GM19328 (cell line): ENCODE results near the gene HOXB4.

ENCODE experiments used
- ATAC-seq: cut with Tn5 transposase; IDR thresholded peaks from one replicate; pipeline ENCODE4 v1.9.1; 2021; ENCODE audit warnings: mild to moderate bottlenecking, moderate library complexity; ENCODE audit not compliant: unreplicated experiment

Gene HOXB4

DNA sequence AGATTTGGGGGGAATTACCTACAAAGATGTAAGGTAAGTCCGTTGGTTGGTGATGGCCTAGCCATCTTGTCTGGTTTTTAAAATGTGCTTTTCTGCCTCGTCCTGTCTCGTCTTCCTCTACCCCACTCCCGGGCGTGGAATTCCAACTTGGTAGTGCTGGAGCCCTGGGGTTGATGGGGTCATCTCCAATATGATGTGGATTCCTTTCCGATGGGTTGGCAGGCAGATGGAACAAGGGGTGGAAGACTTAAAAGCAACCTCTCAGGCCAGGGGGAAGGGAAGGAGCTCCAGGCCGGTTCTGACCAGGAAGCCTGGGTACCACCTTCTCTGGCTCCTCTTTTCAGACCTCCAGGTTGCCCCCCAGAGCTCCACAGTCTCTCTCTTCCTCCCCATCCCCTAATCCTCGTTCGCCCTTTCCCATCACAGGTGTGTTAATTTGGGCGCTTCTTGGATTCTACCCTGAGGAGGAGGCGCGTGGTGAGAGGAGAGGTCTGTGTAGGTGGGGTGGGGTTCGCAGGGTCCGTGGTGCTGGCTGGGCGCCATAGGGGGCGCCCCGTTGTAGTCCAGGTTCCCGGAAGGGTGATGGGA is 28.1 kb downstream of the HOXB4 start:
- ATAC-seq, result no peak

DNA sequence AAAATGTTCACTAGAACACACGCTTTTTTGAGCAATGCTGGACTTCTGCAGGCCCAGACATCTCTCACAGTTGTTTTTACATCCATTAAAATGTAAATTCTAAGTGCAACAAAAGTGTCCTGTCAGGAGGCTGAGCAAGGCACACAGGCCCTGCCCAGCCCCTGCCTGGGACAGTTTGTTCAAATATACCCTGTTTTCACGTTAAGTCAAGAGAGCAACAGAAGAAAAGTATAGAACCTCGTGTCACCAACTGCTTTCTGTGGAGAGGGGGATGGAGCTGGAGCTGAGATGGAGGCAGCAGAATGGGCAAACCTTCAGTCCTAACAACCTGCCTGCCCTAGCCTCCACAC is 28.9 kb downstream of the HOXB4 start:
- no peak for ATAC-seq

DNA sequence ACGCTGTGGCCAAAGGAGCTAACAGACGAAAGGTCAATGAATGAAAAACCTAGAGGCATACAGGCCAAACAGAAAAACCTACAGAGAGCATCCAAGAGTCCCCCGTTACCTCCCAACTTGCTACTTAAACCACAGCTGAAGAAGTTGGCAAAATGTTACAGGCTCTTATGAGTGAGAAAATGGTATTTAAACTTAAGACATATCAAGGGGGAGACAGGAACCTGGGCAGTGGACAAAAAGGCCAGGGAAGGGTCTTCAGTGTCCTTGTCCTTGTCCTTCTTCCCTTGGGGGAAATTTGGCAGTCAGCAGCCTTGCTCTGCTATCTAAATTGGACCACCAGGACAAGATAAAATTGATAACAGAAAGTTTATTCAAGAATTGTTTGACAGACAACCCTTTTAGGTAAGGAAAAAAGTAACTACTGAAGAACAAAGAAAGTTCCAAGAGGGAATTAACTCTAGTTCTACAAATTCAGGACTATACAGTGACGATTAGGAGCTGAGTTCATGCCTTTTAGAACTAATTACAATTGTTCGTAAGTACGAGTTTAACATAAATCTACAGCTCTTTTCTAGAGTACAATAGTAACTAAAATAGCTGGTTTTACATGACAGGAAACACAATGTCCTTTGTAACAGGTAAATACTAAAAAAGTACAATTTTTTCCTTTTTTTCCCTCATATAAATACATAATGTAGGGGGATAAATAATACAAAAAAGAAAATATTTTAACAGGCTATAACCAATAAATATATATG is 29.4 kb downstream of the HOXB4 start:
- ATAC-seq, result no peak

DNA sequence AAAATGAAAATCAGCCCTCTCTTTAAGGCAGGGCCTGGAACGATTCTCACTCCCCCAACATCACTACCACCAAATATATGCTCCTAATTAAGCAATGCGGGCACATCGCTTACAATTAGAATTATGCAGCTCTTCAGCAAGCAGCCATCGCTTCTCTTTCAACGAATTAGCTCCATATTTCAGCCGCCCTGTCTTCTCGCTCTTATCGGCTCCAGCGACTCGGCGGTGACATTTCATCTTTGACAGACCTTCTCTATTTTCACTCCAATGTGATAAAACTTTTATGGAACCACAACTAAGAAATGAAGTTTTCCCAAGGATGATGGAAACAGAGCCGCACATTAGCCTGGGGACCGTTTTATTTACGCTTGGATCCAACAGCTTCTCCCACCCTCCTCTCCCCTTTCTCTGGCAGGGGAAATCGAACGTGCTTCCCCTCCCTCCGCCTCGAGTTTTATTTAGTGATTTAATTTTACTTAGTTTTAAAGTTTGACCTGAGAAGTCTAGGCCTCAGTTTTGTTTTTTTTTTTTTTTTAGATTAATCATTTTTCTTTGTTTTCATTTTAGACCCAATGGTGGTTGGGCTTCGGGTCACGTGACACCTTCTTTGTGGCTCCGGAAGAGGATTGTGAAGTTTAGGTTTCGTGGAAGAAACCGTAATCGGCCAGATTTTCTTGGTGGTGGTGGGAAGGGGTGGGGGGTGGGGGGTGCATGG is 30.2 kb downstream of the HOXB4 start:
- no peak for ATAC-seq

DNA sequence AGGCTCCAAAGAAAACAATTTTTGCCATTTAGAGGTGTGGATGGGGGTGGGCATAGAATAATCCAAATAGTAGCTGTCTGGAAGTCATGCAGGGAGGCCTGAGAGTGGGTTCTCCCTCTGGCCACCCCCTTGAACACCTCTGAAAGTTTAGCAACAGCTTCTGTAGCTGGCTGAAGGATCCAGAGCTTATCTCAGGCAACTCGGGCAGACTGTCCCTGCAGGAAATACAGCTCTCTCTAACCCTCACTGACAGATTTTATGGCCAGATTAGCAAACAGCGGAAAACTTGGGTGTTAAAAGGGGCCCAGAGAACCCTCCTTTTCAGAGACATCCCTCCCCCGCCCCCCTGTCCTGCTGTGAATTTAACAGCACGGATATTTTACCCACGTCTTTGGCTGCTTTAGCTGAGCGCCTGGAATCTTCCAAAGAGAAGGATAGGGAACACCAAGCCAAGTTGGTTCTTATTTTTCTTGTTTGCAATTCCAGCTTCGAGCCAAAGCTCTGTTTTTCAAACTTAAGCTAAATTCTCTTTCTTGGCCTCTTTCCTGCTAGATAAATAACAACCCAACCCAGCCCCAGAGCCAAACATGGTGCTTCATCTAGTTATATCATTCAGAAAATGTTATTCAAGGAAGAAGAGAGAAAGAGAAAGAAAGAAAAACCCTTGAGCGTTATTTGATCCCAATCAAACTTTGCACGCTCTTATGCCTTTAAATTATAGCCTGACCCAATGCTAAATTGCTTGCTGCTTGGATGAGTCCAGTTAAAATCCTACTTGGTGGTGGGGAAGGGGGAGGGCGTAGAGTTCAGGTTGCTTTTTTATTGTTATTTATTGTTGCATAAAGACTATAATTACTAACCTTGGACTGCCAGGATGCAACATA is 31.0 kb downstream of the HOXB4 start:
- no peak for ATAC-seq

DNA sequence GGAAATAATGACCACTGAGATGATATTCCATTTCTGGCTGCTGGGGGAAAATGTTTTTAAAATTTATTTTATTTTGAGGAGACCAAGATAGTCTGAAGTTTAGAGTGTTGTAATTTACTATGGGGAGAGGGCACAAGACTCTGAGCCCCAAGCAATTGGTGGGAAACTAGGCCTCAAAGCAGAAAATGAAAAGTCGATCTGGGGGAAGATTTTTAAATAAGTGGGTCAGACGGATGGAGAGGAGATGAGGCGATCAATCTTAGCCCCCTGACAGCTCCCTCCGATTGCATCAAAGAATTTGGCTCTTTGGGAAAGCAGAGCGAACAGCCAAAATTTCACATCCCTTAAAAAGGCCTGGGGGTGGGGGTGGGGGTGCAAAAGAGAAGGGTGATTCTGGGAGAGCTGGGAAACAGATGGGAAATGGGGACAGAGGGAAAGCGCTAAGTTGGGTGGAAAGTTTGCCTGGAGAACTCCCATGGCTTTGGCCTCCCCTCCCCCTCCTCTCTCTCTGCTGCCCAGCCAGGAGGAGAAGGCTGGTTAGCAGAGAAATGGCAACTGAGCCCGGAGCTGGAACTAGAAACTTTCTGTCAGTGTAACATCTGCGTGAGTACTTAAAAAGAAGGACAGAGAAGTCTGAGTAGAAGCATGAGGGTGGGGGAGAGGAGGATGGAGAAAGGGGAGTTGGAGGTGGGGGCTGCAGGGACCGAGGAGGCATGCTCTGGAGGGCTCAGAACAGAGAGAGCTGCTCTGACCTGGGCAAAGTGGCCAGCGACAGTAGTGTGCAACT is 31.8 kb downstream of the HOXB4 start:
- ATAC-seq, result no peak

DNA sequence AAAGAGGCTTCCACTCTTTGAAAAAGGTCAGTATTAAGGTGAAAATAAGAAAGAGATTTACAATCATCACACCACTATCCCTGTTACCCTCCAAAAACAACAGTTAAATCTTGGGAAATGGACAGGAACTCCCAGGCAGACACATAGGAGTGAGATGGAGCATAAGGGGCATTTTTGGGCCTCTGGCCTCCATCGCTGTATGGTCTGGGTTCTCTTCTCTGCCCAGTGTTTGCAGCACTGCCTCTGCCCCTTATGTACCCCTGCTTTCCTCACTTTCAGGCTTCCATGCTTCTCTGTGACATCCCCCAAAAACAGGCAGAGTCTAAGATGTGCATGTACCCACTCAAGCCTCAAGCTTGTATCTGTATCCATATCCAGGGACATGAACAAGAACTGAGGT is 32.6 kb downstream of the HOXB4 start:
- no peak for ATAC-seq

DNA sequence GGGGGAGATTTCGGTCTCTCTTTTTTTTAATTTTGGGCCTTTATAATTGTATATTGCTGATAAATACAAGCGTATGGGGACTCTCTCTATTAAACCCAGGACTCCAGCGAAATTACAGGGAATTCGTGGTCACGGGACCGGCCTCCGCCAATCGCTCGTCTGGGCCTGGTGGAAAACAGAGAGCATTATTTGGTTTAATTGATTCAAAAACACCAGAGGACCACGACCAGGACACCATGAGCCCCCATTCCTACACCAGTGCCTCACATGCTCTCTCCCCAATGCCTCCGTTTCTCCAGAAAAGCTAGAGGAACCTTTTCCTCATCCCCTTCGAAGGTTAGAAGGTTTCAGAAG is 33.2 kb downstream of the HOXB4 start, which contains the start of gene HOXB2:
Gene HOXB2 (minus strand): TSS at position 88 of the 354 bp plus-strand sequence. CDS start 198 bp downstream, outside the sequence.
- ATAC-seq, result no peak

DNA sequence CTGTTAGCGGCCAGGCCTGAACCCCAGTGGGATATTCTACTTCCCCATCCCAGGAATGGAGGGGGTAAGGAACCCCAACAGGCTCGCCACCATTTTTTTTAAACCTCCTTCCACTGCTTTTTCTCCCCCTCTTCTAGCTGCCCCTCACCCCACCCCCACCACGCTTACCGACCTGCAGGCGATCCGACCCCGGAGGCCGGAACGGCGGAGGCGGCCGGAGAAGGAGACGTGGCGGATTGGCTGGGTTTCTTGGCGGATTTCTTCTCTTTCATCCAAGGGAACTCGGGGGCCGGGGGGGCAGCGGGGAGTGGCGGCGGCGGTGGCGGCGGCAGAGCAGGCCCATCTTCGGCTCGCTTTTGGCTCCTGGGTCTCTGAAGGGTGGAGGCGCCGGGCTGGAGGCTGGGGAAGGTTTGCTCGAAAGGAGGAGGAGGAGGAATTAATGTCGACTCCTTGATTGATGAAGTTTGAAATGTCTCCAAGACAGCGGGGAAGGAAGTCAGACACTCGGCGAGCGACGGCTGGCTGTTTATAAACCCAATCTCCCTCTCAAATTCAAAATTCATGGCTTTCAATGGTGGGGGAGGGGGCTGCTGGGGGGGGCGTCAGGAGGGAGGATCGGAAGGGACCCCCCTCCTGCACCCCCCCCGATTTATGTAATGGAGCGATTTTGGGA is 33.7 kb downstream of the HOXB4 start:
- ATAC-seq, result no peak

DNA sequence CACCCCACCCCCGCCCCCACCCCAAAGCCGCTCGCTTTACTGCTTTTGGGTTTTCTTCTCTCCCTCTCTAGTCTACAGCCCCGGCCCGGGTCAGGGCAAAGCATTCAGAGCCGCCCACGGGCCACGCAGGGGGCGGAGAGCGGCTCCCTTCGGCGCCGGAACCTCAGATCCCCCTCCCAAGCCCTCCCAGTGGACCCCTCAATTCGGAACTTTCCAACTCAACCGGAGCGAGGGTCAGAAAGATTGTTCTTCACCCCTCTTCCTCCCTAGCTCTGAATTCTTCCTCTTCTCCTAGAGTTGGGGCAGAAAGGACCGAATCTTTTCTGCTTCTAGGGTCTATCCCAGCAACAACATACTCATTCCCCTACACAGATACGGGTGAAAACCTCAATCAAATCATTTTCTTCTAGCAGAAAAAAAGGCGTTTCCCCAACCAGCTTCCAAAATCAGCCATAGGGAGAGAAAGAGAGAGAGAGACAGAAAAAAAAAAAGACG is 34.2 kb downstream of the HOXB4 start:
- no peak for ATAC-seq

DNA sequence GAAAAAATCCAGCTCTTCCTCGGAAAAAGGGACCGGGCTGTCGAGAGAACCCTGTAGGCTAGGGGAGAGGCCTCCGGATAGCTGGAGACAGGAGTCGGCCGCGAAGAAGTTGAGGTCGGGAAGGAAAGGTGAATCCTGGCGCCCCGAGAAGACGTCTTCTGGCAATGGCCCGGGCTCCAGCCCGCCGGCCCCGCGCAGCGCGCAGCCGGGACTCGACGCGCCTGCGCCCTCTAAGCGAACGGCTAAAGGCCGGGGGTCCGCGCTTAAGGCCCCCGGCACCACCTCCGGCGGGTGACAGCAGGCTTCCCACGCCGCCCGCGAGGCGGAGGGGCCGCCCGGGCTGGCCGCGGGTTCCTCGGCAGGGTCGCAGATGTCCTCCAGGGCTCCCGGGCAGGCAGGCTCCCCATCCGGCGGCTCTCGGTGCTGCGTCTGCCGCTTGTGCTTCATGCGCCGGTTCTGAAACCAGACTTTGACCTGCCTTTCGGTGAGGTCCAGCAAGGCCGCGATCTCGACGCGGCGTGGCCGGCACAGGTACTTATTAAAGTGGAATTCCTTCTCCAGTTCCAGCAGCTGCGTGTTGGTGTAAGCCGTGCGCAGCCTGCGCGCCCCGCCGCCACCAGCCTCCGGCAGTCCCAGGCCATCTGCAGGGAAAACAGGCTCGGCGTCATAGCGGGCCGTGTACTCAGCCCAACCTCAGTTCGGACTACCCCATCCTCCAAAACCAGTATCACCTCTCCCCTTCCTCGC is 34.9 kb downstream of the HOXB4 start:
- no peak for ATAC-seq

DNA sequence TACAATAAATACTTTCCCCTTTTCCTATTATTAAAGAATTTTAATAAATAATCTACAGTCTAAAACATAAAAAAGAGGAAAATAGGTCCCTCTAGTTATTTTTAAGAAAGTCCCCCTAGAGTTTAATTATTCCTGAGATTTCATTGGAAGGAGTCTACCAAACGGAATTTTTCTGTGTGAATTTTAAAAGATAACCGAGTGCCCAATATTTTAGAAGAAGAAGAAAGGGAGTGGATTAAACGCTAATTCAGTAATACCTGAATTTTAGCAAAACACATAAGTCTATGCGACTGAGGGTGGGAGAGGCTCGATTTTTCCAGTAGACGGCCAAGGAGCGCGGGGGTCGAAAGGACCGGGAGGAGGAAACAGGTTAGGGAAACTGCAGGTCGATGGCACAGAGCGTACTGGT is 35.4 kb downstream of the HOXB4 start:
- ATAC-seq, result no peak

DNA sequence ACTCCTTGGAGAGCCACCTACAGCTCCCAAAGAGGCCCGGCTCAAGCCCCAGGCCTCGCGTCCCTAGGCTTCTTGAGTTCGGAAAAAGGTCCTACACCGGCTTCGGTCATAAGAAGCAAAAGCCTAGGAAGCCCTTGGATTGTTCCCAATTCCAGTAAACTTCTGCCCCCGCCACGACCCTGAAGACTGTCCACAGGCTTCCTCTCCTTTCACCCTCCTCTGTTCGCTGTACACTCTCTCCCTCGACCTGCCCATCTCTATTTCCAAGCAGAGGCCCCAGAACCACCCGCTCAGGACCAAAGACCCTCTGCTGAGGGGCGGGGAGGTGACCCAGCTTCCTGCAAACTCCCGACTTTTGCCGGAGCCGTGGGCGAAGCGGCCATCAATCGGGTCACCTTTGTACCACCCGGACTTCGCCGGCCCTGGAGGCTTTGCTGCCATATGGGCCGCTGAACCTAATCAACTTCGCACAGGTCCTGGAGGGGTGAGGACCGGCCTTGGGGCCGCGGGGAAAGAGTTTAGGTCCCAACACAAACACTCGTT is 36.0 kb downstream of the HOXB4 start:
- ATAC-seq, result no peak

DNA sequence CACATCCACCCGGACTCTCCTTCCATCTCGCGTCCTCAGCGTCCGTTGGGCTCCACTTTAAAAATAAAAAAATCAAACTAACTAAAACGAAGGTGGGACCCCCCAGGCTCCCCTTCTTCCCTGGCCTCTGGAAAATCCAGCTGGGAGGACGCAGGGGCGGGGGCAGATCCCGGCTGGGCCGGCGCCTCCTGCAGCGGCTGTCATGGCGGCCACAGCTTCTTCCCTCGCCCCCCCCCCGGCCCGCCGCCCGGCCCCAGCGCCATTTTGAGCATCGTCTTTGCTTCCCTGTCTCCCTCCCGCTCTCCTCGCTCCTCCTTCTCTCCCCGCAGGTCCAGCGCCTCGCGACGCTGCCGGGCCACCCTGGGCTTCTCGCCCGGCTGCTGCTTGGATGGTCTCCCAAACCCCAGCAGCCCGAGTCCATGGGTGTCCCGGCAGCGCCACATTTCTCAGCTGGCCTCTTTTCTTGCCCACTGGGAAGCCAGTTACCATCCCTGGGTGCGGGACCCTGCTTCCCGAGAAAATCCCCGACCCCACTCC is 36.5 kb downstream of the HOXB4 start:
- no peak for ATAC-seq

DNA sequence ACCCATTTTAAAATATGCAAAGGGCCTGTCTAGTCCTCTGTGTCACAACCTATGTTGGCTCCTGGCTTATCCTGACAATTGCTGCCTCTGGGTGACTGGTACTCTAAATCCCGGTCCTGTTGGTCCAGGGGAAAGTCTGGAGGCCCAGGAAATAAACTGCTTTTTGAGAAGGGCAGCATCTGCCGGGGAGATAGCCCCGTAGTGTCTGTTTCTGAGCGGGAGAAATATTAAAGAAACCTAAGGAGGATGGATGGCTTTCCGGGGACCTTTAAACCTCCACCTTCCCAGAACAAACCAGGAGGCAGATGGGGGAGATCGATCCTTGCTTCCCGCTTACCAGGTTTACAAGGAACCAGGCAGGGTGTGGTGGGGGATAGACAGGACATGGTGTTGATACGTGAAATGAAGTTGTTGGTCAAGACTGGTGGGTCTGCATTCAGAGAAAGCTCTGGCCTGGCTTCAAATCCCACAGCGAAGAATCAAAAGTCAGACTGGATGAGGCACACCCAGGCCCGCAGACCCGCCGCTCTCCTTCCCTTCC is 37.0 kb downstream of the HOXB4 start:
- no peak for ATAC-seq

DNA sequence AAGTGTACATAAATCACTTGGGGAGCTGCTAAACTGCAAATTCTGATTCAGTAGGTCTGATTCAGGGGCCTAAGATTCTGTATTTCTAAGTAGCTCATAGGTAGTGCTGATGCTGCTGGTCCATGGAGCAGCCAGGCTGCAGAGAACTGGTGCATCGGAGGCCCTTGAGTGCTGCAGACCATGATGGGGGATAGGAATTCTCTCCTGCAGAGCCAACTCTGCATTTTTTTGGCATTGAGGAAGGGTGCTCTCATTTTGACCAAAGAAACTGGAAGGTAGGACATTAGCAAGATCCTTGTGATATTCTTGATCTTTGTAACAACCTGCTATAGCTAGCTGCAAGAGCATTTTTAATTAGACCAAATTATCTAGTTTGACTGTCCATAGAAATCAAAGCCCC is 37.9 kb downstream of the HOXB4 start:
- ATAC-seq, result no peak

DNA sequence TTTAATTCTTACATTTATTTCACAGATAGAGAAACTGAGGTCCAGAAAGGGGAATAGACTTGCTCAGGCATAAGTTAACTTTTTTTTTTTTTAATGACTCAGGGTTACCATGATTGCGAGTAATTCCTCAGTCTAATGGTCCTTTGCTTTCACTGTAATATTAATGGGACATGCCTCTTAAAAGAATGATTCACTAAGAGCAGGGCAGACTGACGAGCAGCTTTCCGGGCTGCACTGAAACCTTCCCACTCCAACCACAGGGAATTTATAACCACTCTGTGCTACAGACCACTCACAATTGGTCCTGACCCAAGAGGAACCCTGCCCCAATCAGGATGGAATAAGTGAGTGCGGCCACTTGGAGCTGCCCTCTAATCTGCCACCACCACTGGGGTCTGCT is 39.0 kb downstream of the HOXB4 start:
- ATAC-seq, result no peak

DNA sequence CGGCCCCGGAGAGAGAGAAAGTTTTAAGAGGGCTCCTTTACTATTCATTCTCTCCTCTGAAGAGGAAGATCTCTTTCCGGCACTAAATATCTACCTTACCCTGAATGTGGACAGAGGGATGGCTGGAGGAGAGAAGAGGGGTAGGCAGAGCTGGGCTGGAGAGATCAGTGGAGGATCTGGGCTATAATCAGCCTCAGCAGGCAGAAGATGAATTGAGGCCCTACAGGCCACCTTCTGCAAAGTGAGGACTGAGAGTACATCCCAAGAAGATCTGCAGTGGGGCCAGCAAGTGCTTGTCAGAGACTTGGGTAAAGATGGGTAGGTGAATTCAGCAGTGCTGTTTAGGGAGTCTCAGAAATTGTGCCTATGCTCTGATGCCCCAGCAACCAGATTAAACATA is 40.8 kb downstream of the HOXB4 start:
- ATAC-seq, result no peak
